ENCODE measurements around the gene FKBP3. TPM values are rescaled to one million over a fixed set of nuclear protein-coding genes. Genes with fewer than 3 reads are reported as not detected.

FKBP3 gene
- total and polyA plus RNA-seq, 2 of the 8 experiments (the other 6 are each of a cell fraction or from before 2014, with no cell fraction given): 36.0 to 149 TPM

GRCh38 chr14:45135156-45135555 is 875 bp upstream of the FKBP3 start:
- no peak for DNase-seq (ENCODE audit: low read depth in 1 of 2, low spot score in 2 of 2)
- H3K4me2 ChIP-seq (ENCODE audit: insufficient read depth in 1 of 2, low read depth in 2 of 2, low read length in 2 of 2): peak overlapping the region; percentile 63 to 87
- POLR2A ChIA-PET (ENCODE audit: partially characterized antibody): interaction anchor here (0.6 to 1.3 kb wide), 5 partner anchors 11 to 222 kb away, joined by 3 to 5 read pairs (median 3); no protein-coding TSS in a partner anchor

More at GRCh38 chr14:45135156-45135555, 875 bp upstream of the FKBP3 start:
- H3K9me3 ChIP-seq (ENCODE audit: insufficient read depth in 2 of 2, low read depth in 1 of 2, low read length in 1 of 2): no peaks in the 10 kb centered on the region
- peak overlapping the region; percentile 84 to 94 (median 91) for H3K4me3 ChIP-seq (ENCODE audit: extremely low read depth in 1 of 4, insufficient read depth in 2 of 4, low read depth in 3 of 4, low read length in 4 of 4)
- TF ChIP-seq TEAD4 (IDR thresholded peaks at IDR 0.05; ENCODE audit: low read depth, low read length): no peak
- TF ChIP-seq TAF7 (optimal IDR thresholded peaks at IDR 0.05; ENCODE audit: borderline replicate concordance, low read depth, low read length): no peak
- H4K20me1 ChIP-seq (replicated peaks in 1 of 2; ENCODE audit: control insufficient read depth in 1 of 2, insufficient read depth in 2 of 2, low read length in 2 of 2): peaks cover 0 to 4% of the 10 kb centered on the region in 2 experiments
- H3K27me3 ChIP-seq (replicated peaks in 1 of 4; ENCODE audit: control insufficient read depth in 3 of 4, extremely low read depth in 1 of 4, insufficient read depth in 3 of 4, low read length in 3 of 4): no peaks in the 10 kb centered on the region
- H3K36me3 ChIP-seq (ENCODE audit: control insufficient read depth in 2 of 4, insufficient read depth in 4 of 4, low read length in 3 of 4): peaks cover 0 to 5% (median 2%) of the 10 kb centered on the region in 4 experiments; a peak in 2 of 8 replicates
- peak overlapping the region; percentile 70 for H2AFZ ChIP-seq (ENCODE audit: low read length)
- no peak overlapping the region for H3K14ac ChIP-seq (ENCODE audit: insufficient read length)
- no peak overlapping the region for H2BK120ac ChIP-seq (replicated peaks; ENCODE audit: low read depth, low read length)
- no peak overlapping the region for H3K18ac ChIP-seq (ENCODE audit: extremely low read depth, low read length)
- H3K27ac ChIP-seq (ENCODE audit: low read depth, low read length): no peak overlapping the region
- H3K4ac ChIP-seq (replicated peaks; ENCODE audit: insufficient read length, low read depth, low read length): no peak overlapping the region
- no peak overlapping the region for H4K5ac ChIP-seq (ENCODE audit: insufficient read length, low read depth, low read length)
- H2BK5ac ChIP-seq (ENCODE audit: low read depth, low read length): no peak overlapping the region
- no peak overlapping the region for H2BK20ac ChIP-seq (ENCODE audit: low read length)
- FAIRE-seq: no peak
- H3K79me1 ChIP-seq (ENCODE audit: low read depth, low read length): no peaks in the 10 kb centered on the region
- 4% methylated on average over 7 of the region's 7 CpGs; no CpG with 5 or more reads in 1 of the 2 experiments for WGBS, 2 experiments (ENCODE audit: extremely low coverage in 1 of 2, insufficient coverage in 1 of 2, insufficient read length in 1 of 2, insufficient replicate concordance in 2 of 2, low coverage in 1 of 2, low lambda C conversion rate in 2 of 2, missing lambda C conversion rate in 1 of 2)
- peak overlapping the region in 1 of 4 experiments; percentile 84; a peak in 2 of 7 replicates for H3K9ac ChIP-seq (replicated peaks in 1 of 4; ENCODE audit: extremely low read depth in 1 of 4, low read depth in 3 of 4, low read length in 3 of 4)
- H3K23ac ChIP-seq (ENCODE audit: insufficient read length): no peak overlapping the region
- H4K91ac ChIP-seq (replicated peaks; ENCODE audit: insufficient read length, low read length): no peak overlapping the region
- no peak overlapping the region for H4K8ac ChIP-seq (ENCODE audit: extremely low read depth, insufficient read depth, low read length)
- H2AK5ac ChIP-seq (ENCODE audit: low read depth, low read length): no peak overlapping the region
- CTCF ChIA-PET (ENCODE audit: partially characterized antibody): interaction anchor here (1.6 kb wide), 3 partner anchors 109 to 221 kb away, joined by 3 to 7 read pairs (median 3); no protein-coding TSS in a partner anchor
- peaks cover 0 to 3% (median 0%) of the 10 kb centered on the region in 4 experiments; a peak in 3 of 7 replicates for H3K4me1 ChIP-seq (replicated peaks in 1 of 4; ENCODE audit: control insufficient read depth in 3 of 4, insufficient read depth in 4 of 4, low read length in 3 of 4)
- H3K23me2 ChIP-seq (ENCODE audit: low read depth, low read length): peaks cover 5% of the 10 kb centered on the region
- H3K56ac ChIP-seq (replicated peaks; ENCODE audit: insufficient read length, low read depth, low read length): no peak overlapping the region
- H3K79me2 ChIP-seq (ENCODE audit: control insufficient read depth in 1 of 2, insufficient read depth in 2 of 2, low read length in 2 of 2): peaks cover 4 to 77% of the 10 kb centered on the region in 2 experiments; a peak in 3 of 4 replicates
- no peak overlapping the region for H2BK12ac ChIP-seq (ENCODE audit: low read depth, low read length)
- no peak overlapping the region for H2BK15ac ChIP-seq (ENCODE audit: low read length)

Data from H1 (cell line).